Mesenchymal stem cell (in vitro differentiated cells and primary cell): Measurements from ENCODE around the gene EFNA1.
"Not testable (repeated sequence)": the region's sequence is repeated elsewhere in the genome, so short reads cannot be mapped to it uniquely, and the experiment has no call there.

ENCODE experiments used
- DNase-seq: peaks from one replicate; pipeline ENCODE4 v3.0.0-alpha.2; 2013
- H2AFZ ChIP-seq: one replicate; pipeline ENCODE4 v1.6.1; 2013; ENCODE audit warnings: low read depth, mild to moderate bottlenecking, control low read depth, inconsistent platforms, low read length, moderate library complexity
- H2AK5ac ChIP-seq: 2 replicates; pipeline ENCODE4 v1.6.1; 2013; ENCODE audit warnings: low read length, moderate library complexity, mild to moderate bottlenecking, inconsistent platforms; ENCODE audit not compliant: severe bottlenecking
- H2BK120ac ChIP-seq: one replicate; pipeline ENCODE4 v1.6.1; 2013; ENCODE audit warnings: low read depth, mild to moderate bottlenecking, inconsistent platforms, low read length, moderate library complexity
- H2BK12ac ChIP-seq, 2 experiments: one replicate each; pipeline ENCODE4 v1.6.1; 2013; ENCODE audit warnings: inconsistent platforms in 2 of 2, low read length in 2 of 2, mild to moderate bottlenecking in 2 of 2, moderate library complexity in 2 of 2, control low read depth in 1 of 2
- H2BK15ac ChIP-seq: one replicate; pipeline ENCODE4 v1.6.1; 2013; ENCODE audit warnings: mild to moderate bottlenecking, low read depth, inconsistent platforms; ENCODE audit not compliant: poor library complexity, severe bottlenecking
- H2BK5ac ChIP-seq: 2 replicates; pipeline ENCODE4 v1.6.1; 2013; ENCODE audit warnings: low read depth, mild to moderate bottlenecking, low read length, control low read depth, inconsistent platforms; ENCODE audit not compliant: poor library complexity, severe bottlenecking
- H3K14ac ChIP-seq, 2 experiments: one replicate each; pipeline ENCODE4 v1.6.1; 2013; ENCODE audit warnings: inconsistent platforms in 2 of 2, low read length in 2 of 2, control low read depth in 1 of 2, mild to moderate bottlenecking in 1 of 2, moderate library complexity in 1 of 2
- H3K18ac ChIP-seq, 2 experiments: one replicate each; pipeline ENCODE4 v1.6.1; 2013; ENCODE audit warnings: inconsistent platforms in 2 of 2, low read length in 2 of 2, control low read depth in 1 of 2, low read depth in 1 of 2, mild to moderate bottlenecking in 1 of 2
- H3K23ac ChIP-seq, 2 experiments: one replicate each; pipeline ENCODE4 v1.6.1; 2013; ENCODE audit warnings: inconsistent platforms in 2 of 2, low read length in 2 of 2, mild to moderate bottlenecking in 2 of 2, moderate library complexity in 2 of 2, control low read depth in 1 of 2
- H3K27ac ChIP-seq: 2 replicates; pipeline ENCODE4 v1.5.1; 2013; ENCODE audit warnings: mild to moderate bottlenecking, moderate library complexity, low read length, control low read depth, inconsistent platforms; ENCODE audit not compliant: poor library complexity, severe bottlenecking
- H3K27me3 ChIP-seq, 2 experiments: 2 replicates each; pipeline versions ENCODE4 v1.6.1 to v1.7.0; 2013; ENCODE audit warnings: low read length in 2 of 2, mild to moderate bottlenecking in 2 of 2, moderate library complexity in 2 of 2, control low read depth in 1 of 2, inconsistent platforms in 1 of 2; ENCODE audit not compliant: control insufficient read depth in 1 of 2, insufficient read depth in 1 of 2
- H3K36me3 ChIP-seq, 2 experiments: 2 replicates each; pipeline versions ENCODE4 v1.6.1 to v1.7.0; 2013; ENCODE audit warnings: low read length in 2 of 2, control low read depth in 1 of 2, inconsistent platforms in 1 of 2, low read depth in 1 of 2, mild to moderate bottlenecking in 1 of 2; ENCODE audit not compliant: insufficient read depth in 2 of 2, control insufficient read depth in 1 of 2
- H3K4ac ChIP-seq, 2 experiments: one replicate each; pipeline ENCODE4 v1.6.1; 2013; ENCODE audit warnings: inconsistent platforms in 2 of 2, low read length in 2 of 2, mild to moderate bottlenecking in 2 of 2, moderate library complexity in 2 of 2, control low read depth in 1 of 2, low read depth in 1 of 2
- H3K4me1 ChIP-seq: 2 replicates; pipeline ENCODE4 v1.6.1; 2013; ENCODE audit warnings: low read depth, low read length, control low read depth; ENCODE audit not compliant: control insufficient read depth, insufficient read depth
- H3K4me2 ChIP-seq: 2 replicates; pipeline ENCODE4 v1.6.1; 2013; ENCODE audit warnings: low read length, mild to moderate bottlenecking, inconsistent platforms; ENCODE audit not compliant: poor library complexity, severe bottlenecking
- H3K4me3 ChIP-seq, 2 experiments: 2 replicates each; pipeline versions ENCODE4 v1.5.1 to v1.7.0; 2013; ENCODE audit warnings: low read length in 2 of 2, mild to moderate bottlenecking in 2 of 2, control low read depth in 1 of 2, low read depth in 1 of 2; ENCODE audit not compliant: insufficient read depth in 1 of 2
- H3K79me1 ChIP-seq: replicated peaks from 2 replicates; pipeline ENCODE4 v1.6.1; 2013; ENCODE audit warnings: mild to moderate bottlenecking, control low read depth, low read length, inconsistent platforms; ENCODE audit not compliant: poor library complexity, severe bottlenecking
- H3K9ac ChIP-seq: 2 replicates; pipeline ENCODE4 v1.7.0; 2013; ENCODE audit warnings: mild to moderate bottlenecking, low read length, moderate library complexity
- H3K9me3 ChIP-seq: 2 replicates; pipeline ENCODE4 v1.7.0; 2013; ENCODE audit warnings: mild to moderate bottlenecking, low read length; ENCODE audit not compliant: control insufficient read depth
- H4K8ac ChIP-seq: one replicate; pipeline ENCODE4 v1.6.1; 2013; ENCODE audit warnings: inconsistent platforms, mild to moderate bottlenecking, low read length, moderate library complexity
- H4K91ac ChIP-seq: one replicate; pipeline ENCODE4 v1.6.1; 2013; ENCODE audit warnings: mild to moderate bottlenecking, low read length, inconsistent platforms
- WGBS: methylation state at CpG from one replicate; pipeline ENCODE4 v1.1.7; 2013; ENCODE audit warnings: mixed read lengths; 5-methylcytosine and 5-hydroxymethylcytosine counted together

Gene EFNA1

GRCh38 chr1:155116113-155116764 lies 11.4 kb upstream of the EFNA1 start:
- H3K9ac ChIP-seq, result no peak overlapping the region
- no peaks in the 10 kb centered on the region for H3K36me3 ChIP-seq
- no peaks in the 10 kb centered on the region for H3K4me1 ChIP-seq
- no peak overlapping the region for H3K4me3 ChIP-seq
- H3K27ac ChIP-seq, result no peak overlapping the region
- no peak overlapping the region for H3K23ac ChIP-seq
- WGBS, result 74% methylated on average over 5 of the region's 5 CpGs
- no peak overlapping the region for H4K91ac ChIP-seq
- no peak overlapping the region for H3K4ac ChIP-seq
- H3K79me1 ChIP-seq, result no peaks in the 10 kb centered on the region
- no peak overlapping the region for H2BK5ac ChIP-seq
- H4K8ac ChIP-seq, result no peak overlapping the region
- no peak overlapping the region for H2AK5ac ChIP-seq
- H2BK15ac ChIP-seq, result no peak overlapping the region
- H3K27me3 ChIP-seq, result peaks cover 37 to 60% of the 10 kb centered on the region in 2 experiments
- H3K4me2 ChIP-seq, result no peak overlapping the region
- no peak for DNase-seq
- no peak overlapping the region for H2AFZ ChIP-seq
- no peak overlapping the region for H2BK120ac ChIP-seq
- H3K9me3 ChIP-seq, result no peaks in the 10 kb centered on the region
- no peak overlapping the region for H3K14ac ChIP-seq
- H3K18ac ChIP-seq, result no peak overlapping the region
- no peak overlapping the region for H2BK12ac ChIP-seq

- Histone ChIP-seq H3K79me1 (no peaks in the 10 kb centered on the region), H3K4me2 (no peak overlapping the region), H3K4ac (no peak overlapping the region), H2BK5ac (no peak overlapping the region), H3K4me1 (no peaks in the 10 kb centered on the region), H4K8ac (no peak overlapping the region), H3K18ac (no peak overlapping the region), H2AK5ac (no peak overlapping the region), H2BK15ac (no peak overlapping the region), H3K23ac (no peak overlapping the region), H4K91ac (no peak overlapping the region), H3K36me3 (no peaks in the 10 kb centered on the region), H2AFZ (no peak overlapping the region), H3K27ac (no peak overlapping the region), H3K9ac (no peak overlapping the region), H3K14ac (no peak overlapping the region), H2BK120ac (no peak overlapping the region), H2BK12ac (no peak overlapping the region), H3K27me3 (peaks cover 42 to 62% of the 10 kb centered on the region in 2 experiments), H3K9me3 (no peaks in the 10 kb centered on the region), H3K4me3 (no peak overlapping the region)
- DNase-seq, result no peak
- 60% methylated on average over 4 of the region's 4 CpGs for WGBS
Observed at GRCh38 chr1:155117610-155118009, 10.1 kb upstream of the EFNA1 start.

- WGBS, result 81% methylated on average over 7 of the region's 7 CpGs
- not testable (repeated sequence) for H2BK5ac ChIP-seq, H3K4me3 ChIP-seq, H4K8ac ChIP-seq, H3K4me1 ChIP-seq, H3K36me3 ChIP-seq, H3K23ac ChIP-seq, H2BK120ac ChIP-seq, H2AK5ac ChIP-seq, H3K18ac ChIP-seq, H3K27ac ChIP-seq, H3K4me2 ChIP-seq, H2BK15ac ChIP-seq, H2AFZ ChIP-seq, DNase-seq, H3K79me1 ChIP-seq, H3K14ac ChIP-seq, H3K9me3 ChIP-seq, H3K9ac ChIP-seq, H4K91ac ChIP-seq, H3K4ac ChIP-seq, H2BK12ac ChIP-seq
- peaks cover 42 to 67% of the 10 kb centered on the region in 2 experiments for H3K27me3 ChIP-seq
Observed at GRCh38 chr1:155118090-155118489, 9.6 kb upstream of the EFNA1 start.

GRCh38 chr1:155120253-155120652 lies 7.4 kb upstream of the EFNA1 start:
- Histone ChIP-seq H3K36me3 (no peaks in the 10 kb centered on the region), H2AK5ac (no peak overlapping the region), H2BK15ac (no peak overlapping the region), H3K18ac (no peak overlapping the region), H4K8ac (no peak overlapping the region), H3K4me2 (no peak overlapping the region), H2AFZ (no peak overlapping the region), H3K4ac (no peak overlapping the region), H3K9me3 (no peaks in the 10 kb centered on the region), H3K79me1 (no peaks in the 10 kb centered on the region), H3K27ac (no peak overlapping the region), H4K91ac (no peak overlapping the region), H3K4me3 (no peak overlapping the region), H3K23ac (no peak overlapping the region), H2BK12ac (no peak overlapping the region), H2BK120ac (no peak overlapping the region), H3K9ac (no peak overlapping the region), H3K4me1 (peaks cover 7% of the 10 kb centered on the region), H2BK5ac (no peak overlapping the region), H3K14ac (no peak overlapping the region), H3K27me3 (peaks cover 52 to 80% of the 10 kb centered on the region in 2 experiments)
- DNase-seq, result no peak
- WGBS, result 87% methylated on average over 4 of the region's 6 CpGs
